HG02870 (cell line): ENCODE results near the gene P3H4.

ENCODE experiments used
- ATAC-seq: cut with Tn5 transposase; IDR thresholded peaks from one replicate; pipeline ENCODE4 v1.9.1; 2021; ENCODE audit warnings: mild to moderate bottlenecking, moderate library complexity; ENCODE audit not compliant: unreplicated experiment

Gene P3H4

GRCh38 chr17:41822216-41823140 lies 10.7 kb upstream of the P3H4 start:
- no peak for ATAC-seq

- ATAC-seq = no peak
These were observed 10.0 kb upstream of the P3H4 start for GRCh38 chr17:41821776-41822175.

GRCh38 chr17:41818024-41818423 lies 6.3 kb upstream of the P3H4 start:
- ATAC-seq = no peak

DNA sequence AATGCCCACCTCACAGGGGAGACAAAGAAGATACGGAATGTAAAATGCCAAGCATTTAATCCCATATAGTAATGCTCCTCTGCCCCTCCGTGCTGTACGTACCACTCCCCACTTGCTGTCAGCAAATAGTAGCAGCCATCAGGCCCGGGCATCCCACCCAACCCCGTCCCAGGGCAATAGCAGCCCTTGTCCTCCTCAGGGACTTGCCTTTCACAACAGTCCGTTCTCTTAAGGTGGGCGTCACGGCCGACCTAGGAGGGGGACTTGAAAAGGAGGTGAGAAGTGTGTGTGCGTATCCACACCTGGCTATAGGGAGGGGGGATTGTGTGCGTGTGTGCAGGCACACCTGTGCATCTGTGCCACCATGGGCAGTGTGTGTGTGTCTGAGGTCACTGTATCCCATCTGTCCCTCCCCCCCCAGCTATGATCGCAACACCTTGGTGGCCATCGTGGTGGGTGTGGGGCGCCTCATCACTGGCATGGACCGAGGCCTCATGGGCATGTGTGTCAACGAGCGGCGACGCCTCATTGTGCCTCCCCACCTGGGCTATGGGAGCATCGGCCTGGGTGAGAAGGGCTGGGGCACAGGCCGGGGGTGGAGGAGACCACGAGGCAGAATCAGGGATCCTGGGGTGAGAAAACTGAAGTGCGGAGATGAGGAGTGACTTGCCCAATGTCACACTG lies 5.0 kb upstream of the P3H4 start:
- ATAC-seq = no peak

GRCh38 chr17:41814195-41814594 lies 2.4 kb upstream of the P3H4 start:
- ATAC-seq = no peak

GRCh38 chr17:41813699-41814124 lies 2.0 kb upstream of the P3H4 start:
- ATAC-seq = no peak

DNA sequence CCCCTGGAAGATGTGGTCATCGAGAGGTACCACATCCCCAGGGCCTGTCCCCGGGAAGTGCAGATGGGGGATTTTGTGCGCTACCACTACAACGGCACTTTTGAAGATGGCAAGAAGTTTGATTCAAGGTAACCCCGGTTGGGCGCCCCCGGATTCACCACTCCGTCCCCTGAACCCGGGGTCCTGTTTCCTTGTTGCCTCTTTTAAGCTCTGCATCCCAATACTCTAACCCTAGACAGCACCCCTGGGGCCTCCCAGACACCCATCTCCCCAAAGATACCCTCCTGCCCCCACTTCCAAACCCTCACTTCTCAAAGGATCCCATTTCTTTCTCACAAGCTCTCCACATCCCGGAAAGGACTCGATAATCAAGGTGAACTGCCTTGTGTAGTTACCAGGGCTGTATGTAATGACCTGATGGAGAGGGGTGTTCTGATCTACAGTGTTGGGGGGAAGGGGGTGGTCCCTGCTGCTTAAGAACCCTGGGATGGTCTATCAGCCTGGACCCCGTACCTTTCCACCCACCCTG lies 1.5 kb upstream of the P3H4 start:
- ATAC-seq = no peak

- no peak for ATAC-seq
These were observed 817 bp upstream of the P3H4 start, which contains the start of gene FKBP10 for GRCh38 chr17:41812381-41813151. Gene FKBP10, plus strand, starts transcription at chr17:41813004. Its CDS starts 31 bp downstream, at chr17:41813035.

- ATAC-seq = no peak
These were observed 845 bp downstream of the P3H4 start for GRCh38 chr17:41810659-41811548.

DNA sequence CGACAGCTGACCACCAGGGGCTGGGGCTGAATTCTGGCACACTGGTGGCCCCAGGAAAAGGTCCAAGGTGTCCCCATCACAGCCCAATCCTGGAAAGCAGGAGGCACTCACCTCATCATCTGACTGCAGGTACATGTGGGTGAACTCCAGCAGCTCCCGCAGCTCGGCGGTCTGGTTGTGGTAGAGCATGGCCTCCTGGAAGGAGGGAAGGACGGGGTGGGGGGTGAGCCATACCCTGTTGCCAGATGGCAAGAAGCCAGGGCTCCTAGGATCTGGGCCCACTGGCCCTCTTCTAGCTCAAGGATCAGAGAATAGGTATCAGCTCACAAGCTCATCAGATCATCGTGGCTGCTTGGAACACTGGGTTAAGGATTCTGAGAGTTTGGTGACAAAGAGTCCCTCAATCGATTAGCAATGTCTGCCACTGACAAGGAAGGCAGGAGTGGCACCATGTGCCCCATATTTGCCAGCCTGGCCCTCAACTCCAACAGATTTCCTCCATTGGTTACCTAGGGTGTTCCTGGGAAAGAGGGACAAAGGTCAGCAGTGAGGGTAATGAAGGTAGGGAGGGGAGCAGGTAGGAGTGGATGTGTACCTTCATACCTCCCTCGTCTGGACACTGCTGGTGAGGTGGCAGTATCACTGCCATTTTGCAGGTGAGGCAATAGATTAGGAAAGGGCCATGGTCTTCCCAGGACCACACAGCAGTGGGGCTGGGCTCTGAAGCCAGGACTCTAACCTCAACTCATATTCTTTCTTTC lies 4.9 kb downstream of the P3H4 start:
- no peak for ATAC-seq

DNA sequence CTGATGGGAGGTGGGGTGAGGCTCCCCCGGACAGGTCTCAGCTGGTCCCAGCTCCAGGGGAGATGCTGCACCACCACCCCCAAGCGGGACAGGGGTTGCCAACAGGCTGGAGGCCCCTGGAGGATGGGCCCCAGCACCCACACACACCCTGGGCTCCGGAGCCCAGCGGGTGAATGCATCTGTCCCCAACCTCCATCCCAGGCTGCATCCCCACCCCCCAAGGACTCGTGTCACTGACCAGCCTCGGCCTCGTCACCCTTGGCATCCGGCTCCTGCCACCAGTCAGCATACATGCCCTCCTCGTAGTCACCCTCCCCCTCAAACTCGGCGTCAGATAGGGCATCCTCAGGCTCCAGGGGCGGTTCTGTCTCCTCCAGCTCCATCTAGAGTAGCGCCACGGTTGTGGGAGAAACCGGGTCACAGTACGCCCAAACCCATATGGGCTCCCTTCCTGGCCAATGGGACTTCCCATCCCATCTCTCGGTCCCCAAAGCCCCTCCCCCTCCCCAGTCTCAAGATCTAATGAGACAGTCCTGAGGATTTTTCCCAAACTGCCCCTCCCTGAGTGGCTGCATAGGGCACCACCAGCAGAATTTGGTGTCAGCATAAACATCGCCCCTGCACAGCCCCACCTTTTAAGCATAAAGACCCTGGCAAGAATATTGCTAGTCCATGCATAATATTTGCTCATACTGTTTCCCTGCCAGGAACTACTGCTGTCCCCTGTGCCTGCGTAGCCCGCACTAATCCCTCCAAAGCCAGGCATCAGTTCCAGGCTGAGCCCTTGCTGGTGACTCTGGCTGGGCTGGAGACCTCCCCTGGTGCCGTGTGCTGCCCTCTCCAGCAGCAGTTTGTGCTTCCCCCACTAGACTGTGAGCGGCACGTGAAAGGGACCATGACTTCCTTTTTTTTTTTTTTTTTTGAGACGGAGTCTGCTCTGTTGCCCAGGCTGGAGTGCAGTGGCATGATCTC lies 8.4 kb downstream of the P3H4 start:
- ATAC-seq = no peak

- no peak for ATAC-seq
These were observed 10.1 kb downstream of the P3H4 start for GRCh38 chr17:41801374-41802271.

DNA sequence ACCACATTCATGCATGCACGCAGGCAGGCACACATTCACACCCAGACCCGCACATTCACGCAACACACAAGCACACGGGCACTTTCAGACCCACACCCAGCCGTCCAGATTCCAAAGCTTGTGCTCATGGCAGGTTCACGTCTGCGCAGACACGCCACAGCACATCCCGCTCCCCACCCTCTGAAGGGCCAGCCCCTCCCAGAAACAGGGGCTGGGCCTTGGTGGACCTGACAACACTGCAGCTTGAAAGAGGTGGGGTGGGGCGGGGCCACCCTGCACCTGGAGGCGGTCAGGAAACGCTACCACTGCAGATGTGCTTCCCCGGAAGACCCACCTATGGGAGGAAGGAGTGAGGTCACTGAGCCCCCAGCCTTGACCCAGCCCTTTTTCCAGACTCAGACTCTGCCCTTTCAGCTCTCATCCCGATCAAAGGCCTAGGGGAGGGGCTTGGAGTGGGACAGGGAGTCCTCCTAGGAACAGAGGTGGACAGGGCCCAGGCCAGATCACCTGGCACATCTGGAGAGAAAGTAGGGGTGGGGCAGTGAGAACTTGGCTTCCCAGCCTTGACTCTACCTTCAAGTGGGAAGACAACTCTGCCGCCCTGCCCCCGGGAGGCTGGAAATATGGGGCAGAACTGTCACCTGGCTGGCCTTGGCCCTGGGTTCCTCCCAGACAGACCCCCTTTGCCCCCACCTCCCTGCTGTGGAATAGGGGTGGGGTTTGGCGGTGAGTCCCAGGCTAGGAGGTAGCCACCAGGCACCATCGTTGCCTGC lies 11.0 kb downstream of the P3H4 start:
- ATAC-seq = no peak

DNA sequence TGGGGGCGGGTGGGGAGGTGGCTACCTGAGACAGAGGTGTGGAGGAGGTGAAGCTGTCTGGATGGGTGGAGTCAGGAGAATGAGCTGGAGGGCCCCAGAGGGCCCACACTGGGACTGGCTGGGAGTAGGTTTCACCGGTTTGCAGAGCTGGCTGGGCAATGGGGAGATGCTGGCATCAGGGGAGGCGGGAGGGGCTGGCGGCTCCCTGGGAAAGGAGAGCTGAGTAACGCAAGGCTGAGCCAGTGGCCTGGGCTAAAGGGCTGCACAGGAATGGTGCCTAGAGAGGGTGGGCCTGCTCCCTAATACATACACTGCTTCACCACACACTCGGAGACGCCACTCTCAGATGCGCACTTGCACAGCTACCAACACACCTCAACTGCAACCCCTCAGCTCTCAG lies 12.4 kb downstream of the P3H4 start:
- ATAC-seq = no peak

DNA sequence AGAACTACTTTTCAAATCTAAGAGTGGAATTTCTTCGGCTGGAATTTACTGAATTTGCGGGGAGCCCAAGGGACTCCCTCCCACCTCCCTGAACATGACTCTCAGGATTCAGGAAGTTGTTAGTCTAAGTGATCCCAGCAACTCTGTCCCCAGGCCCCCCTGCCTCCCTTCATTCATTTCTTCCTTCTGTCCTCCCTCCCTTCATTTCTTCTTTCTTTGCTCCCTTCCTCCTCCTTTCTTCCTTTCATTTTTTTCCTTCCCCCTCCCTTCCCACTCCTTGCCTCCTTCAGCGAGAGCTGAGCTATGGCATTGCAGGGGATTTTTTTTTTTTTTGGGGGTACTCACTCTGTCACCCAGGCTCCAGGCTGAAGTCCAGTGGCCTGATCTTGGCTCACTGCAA lies 14.4 kb downstream of the P3H4 start:
- ATAC-seq = no peak

DNA sequence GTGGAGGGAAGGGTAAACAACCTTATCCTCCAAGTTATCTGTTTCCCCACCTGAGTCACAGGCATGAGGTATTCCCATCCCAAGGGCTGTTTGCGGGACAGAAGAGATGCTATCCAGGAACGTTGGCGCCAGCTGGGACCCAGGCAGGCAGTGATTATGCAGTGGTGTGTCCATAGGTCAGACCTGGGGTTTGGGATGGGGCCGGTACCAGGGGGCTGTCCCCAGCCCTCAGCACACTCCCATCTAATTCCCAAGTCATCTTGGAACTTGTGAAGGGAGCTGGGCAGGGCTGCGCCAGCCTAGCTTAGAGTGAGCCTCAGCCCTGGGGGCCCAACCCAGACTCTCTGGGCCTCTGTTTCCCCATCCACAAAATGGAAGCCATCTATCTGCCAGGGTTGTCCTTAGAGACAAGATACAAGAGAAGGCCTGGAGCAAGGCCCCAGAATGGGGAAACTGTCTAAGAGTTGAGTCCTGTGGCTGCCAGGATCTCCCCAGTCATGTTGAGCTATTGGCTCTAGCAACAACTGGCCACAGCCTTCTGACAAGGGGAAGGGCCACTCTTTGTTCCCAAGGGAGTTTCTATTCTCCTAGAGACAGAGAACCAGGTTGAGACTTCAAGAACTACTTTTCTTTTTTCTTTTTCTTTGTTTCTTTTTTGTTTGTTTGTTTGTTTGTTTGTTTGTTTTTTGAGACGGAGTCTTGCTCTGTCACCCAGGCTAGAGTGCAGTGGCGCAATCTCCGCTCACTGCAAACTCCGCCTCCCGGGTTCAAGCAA lies 15.4 kb downstream of the P3H4 start:
- no peak for ATAC-seq
